Hypothalamus (tissue), 51 donors: ENCODE measurements around the gene SRP68.
"Not testable (repeated sequence)": the region's sequence is repeated elsewhere in the genome, so short reads cannot be mapped to it uniquely, and the experiment has no call there.

Experiments
- DNase-seq, 51 donors: peaks; one replicate each; lab custom pipeline; 2025; lab: John Stamatoyannopoulos, UW

The SRP68 gene

GRCh38 chr17:76049239-76049638, 23.1 kb downstream of the SRP68 start:
- DNase-seq = no peak

DNA sequence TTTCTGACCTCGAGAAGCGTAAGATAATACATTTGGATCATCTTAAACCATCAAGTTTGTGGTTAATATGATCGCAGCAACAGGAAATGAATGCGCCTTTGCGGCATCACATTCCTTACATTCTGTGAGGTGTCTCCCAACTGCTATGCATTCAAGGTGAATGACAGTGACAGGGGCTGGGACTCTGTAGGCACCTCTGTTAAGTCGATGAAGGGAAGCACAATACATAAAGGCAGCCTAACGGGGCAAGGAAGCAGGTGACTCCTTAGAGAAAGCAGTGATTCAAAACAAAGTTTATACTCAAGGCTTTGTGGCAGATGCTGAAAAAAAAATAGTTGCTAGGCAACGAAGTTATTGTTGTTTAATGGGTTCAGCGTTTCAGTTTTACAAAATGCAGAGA, 23.6 kb downstream of the SRP68 start:
- DNase-seq = no peak

DNA sequence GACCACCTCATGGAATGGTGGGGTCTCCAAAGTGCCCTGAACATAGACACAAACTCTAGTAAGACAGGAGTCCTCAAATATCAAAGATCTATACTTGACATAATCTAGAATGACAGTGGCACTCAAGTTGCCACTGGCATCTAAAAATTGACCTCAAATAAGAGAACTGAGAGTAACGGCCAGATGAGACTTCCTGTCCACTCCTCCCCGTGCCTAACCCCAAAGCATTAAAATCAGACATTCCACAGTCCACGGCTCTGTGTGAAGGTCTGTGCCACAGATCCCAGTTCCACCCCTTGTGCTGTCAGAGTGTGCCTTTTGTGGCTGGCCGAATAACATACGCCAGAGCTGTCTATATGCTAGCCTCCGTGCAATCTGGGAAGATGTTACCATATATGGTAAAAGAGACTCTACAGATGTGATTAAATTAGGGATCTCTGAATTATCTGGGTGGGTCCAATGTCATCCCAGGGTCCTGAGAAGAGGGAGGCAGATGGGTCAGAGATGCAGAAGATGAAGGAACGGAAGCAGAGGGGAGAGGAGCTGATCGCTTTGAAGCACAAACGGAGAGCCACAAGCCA, 24.2 kb downstream of the SRP68 start:
- no peak for DNase-seq

DNA sequence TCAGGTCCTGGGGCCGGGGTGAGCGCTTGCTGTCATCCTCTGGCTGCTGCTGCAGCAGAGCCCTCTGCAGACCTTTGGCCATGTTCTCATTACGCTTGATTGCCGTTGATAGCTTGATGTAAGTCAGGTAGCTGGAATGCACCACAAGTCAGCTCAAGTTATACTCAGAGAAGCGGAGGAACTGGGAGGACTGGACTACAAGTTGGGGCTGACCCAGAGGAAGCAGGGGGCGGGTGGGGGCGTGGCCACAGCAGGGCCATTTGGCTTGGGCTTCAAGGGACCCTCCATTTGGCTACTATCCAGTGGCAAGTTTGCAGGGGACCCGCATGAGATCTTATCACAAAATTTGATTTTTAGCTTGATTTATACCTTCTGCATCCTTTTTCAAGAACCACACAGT, 26.3 kb downstream of the SRP68 start:
- DNase-seq = no peak

DNA sequence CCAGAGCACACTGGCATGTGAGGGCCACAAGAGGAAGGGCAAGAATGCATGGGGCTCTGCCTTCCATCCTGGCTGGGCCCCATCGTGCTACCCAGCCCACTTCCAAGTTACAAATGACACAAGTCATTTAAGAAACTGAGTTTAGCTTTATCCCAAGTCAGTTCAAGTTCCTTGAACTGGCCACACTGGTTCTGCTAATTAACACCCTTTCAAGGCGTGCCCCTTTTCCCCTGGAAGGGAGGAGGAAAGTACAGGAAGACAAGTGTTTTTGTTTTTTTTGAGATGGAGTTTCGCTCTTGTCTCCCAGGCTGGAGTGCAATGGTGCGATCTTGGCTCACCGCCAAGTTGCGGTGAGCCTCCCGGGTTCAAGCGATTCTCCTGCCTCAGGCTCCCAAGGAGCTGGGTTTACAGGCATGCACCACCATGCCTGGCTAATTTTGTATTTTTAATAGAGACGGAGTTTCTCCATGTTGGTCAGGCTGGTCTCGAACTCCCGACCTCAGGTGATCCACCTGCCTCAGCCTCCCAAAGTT, 27.8 kb downstream of the SRP68 start:
- not testable (repeated sequence) for DNase-seq

- DNase-seq = not testable (repeated sequence)
These were observed 29.4 kb downstream of the SRP68 start for GRCh38 chr17:76042868-76043267.

DNA sequence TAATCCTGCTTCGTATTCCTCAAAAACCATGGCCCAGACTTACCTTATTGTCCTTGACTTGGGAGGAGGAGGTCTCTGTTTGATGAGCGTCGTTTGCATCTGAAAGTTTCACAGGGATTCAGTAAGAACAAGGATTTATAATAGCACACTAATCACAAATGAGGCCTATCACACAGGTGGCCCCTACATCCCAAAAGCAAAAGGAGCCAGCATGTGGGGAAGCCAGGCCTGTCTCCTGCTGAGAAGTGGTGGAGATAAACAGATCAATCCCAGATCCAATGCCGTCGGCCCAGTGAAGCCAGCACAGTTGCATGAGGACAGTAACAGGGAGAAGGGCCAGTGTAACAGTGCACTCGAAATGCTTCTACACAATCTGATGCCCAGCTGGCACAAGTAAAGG, 31.9 kb downstream of the SRP68 start:
- no peak for DNase-seq

- no peak for DNase-seq
These were observed 33.2 kb downstream of the SRP68 start for GRCh38 chr17:76039121-76039520.

GRCh38 chr17:76038050-76038449, 34.3 kb downstream of the SRP68 start:
- no peak for DNase-seq

- DNase-seq = peak in 1 of 51 donors; percentile 9
These were observed 35.6 kb downstream of the SRP68 start for GRCh38 chr17:76036497-76037261.

GRCh38 chr17:76034428-76035350, 37.6 kb downstream of the SRP68 start:
- DNase-seq = no peak

DNA sequence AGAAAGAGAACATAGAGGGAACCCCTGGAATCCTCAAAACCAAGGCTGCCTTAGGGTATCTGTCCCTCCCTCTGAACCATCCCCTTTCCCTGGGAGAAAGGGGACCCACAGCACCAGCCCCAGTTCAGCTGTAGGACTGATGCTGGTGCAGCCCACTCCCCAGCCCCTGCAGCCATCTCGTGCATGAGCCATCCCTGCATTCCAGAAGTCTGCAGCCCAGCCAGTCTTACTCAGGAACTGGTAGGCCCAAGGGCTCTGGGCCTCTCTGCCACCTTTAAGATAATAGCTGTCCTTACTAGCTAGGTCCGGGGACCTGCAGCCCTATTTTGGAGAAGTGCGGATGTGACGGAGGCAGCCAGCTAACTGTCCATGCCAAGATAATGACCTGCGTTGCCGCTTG, 39.2 kb downstream of the SRP68 start:
- DNase-seq = no peak

- no peak for DNase-seq
These were observed 39.6 kb downstream of the SRP68 start for GRCh38 chr17:76032780-76033108.

GRCh38 chr17:76032073-76032779, 40.1 kb downstream of the SRP68 start:
- DNase-seq = peak in 1 of 51 donors; percentile 2

DNA sequence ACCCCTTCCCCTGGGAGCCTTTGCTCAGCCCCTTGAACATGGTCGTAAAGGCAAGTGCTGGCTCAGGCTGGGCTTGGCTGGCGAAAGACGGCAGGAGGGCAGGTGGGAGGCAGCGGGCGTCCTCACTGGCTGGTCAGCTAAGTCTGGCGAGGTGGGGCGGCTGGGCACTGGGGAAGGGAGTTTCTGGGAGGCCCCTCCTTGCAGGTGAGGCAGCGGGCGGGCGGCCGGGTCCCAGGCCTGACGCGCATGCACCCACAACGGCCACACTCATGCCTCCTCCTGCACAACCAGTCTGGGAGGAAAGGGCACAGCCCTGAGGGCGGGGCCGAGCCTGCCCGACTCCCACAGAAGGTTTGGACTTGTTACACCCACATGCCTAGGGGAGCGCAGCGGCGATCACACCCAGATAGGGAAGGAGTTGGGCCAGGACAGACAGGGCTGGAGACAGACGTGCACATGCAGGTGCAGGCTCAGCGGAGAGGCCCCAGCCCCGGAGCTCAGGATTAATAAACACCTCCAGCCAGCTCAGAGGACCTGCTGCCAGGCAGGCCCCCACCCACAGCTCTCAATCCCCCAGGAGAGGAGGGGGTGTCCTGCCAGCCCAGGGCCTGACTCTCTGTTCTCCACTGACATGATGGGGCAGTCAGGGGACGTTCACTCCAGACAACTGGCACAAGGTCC, 45.0 kb downstream of the SRP68 start, which contains the start of gene EVPL:
Gene EVPL, minus strand, starts transcription at position 148 of the 681 bp plus-strand sequence. Its CDS starts 108 bp downstream, at position 40.
- DNase-seq = no peak

DNA sequence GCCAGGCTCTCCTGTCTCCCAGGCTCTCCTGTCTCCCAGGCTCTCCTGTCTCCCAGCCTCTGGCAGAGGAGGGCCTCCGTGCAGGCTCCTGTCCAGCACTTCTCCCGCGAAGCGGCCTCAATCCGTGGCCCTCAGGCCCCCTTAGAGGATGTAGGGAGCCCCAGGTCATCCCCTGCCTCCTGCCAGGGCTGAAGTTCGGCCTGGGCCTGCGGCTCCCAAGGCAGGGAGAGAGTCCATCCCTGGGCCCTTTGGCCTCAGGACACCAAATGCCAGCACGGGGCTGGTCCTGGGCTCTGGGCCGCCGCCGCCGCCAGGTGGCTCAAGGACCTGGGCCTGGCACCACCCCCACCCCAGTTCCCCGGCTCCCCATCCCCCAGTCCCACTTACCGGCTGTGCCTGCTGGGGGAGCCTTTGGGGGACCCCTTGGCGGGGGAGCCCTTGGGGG, 45.6 kb downstream of the SRP68 start:
- DNase-seq = no peak

- DNase-seq = no peak
These were observed 47.0 kb downstream of the SRP68 start for GRCh38 chr17:76025294-76025693.

- no peak for DNase-seq
These were observed 48.0 kb downstream of the SRP68 start for GRCh38 chr17:76024353-76024752.

GRCh38 chr17:76023900-76024237, 48.4 kb downstream of the SRP68 start:
- DNase-seq = no peak
